ENCODE measurements around the gene PKLR.
"Not testable (repeated sequence)": the region's sequence is repeated elsewhere in the genome, so short reads cannot be mapped to it uniquely, and the experiment has no call there.

The PKLR gene

GRCh38 chr1:155301342-155301841 is at the start of gene PKLR:
PKLR (minus strand) TSS chr1:155301438; CDS start chr1:155301395, 43 bp downstream.
- DNase-seq: peak; percentile 90

- no peak for DNase-seq
Observed at GRCh38 chr1:155342842-155343241, 41.6 kb upstream of the PKLR start.

GRCh38 chr1:155339515-155340097 is 38.4 kb upstream of the PKLR start:
- DNase-seq: no peak

GRCh38 chr1:155334962-155335361 is 33.7 kb upstream of the PKLR start:
- no peak for DNase-seq

DNA sequence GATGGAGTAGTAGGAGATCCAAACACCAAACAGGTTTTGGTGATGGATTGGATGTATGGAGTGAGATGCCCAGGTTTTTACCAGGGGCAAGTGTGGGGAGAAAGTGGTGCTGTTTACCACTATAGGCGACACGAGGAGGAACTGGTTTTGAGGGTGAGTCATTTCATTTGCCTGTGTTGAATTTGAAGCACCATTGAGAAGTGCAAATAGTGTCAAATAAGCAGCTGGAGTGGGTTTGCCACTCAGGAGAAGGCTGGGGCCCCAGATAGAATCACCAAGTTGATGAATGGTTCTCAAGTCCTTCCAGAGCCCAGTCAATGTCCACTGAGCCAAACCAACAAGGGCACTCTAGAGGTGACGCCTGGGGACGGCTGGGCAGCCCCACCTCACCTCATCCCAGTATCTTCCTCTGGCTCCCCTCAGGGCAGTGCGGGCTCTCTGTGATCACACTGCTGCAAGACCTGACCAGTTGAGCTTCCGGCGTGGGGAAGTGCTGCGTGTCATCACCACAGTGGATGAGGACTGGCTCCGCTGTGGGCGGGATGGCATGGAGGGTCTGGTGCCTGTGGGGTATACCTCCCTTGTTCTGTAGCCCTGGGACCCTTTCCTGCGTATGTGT is 28.9 kb upstream of the PKLR start:
- no peak for DNase-seq

GRCh38 chr1:155328856-155329255 is 27.6 kb upstream of the PKLR start:
- DNase-seq: not testable (repeated sequence)

GRCh38 chr1:155327981-155328380 is 26.7 kb upstream of the PKLR start:
- no peak for DNase-seq

DNA sequence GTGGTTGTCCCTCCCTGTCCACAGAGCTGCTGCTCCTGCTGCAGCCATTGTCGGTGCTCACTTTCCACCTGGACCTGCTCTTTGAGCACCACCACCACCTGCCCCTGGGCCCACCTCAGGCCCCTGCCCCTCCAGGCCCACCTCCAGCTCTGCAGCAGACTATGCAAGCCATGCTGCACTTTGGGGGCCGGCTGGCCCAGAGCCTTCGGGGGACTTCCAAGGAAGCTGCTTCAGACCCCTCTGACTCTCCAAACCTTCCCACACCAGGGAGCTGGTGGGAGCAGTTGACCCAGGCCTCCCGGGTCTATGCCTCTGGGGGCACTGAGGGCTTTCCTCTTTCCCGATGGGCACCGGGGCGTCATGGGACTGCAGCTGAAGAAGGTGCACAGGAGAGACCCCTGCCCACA is 25.4 kb upstream of the PKLR start:
- DNase-seq: no peak

DNA sequence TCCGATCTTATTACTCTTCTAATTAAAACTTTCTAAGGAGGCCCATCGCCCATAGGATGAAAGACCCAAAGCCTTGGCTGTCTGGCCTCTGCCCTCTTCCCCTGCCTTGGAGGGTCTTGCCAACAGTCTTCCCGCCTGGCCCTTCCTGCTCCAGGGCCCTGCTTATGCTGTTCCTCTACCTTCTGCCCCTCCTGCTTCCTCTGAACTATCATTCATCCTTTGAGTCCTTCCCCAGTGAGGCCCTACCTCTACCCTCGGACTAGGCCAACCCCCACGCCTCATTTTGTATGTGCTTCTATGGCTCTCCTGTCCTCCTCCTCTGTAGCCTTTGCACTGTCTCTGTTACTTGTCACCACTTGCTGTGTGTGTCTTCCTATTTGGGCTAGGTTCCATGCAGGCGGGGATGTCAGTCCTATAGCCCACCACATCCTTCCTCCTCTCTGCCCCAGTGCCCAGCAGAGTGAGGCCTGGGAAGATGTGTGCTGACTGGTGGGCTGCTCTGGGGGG is 24.8 kb upstream of the PKLR start:
- no peak for DNase-seq

DNA sequence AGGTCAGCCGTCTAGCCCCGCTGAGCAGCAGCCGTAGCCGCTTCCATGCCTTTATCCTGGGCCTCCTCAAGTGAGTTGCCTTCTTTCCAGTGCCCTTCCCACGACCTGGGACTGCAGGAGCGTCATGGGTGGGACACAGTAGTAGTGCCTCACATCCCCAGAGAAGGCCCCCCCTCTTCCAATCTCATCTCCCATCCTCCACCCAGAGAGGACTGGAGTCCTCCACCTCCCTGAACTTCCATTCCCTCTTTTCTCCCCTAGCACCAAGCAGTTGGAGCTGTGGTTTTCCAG is 24.3 kb upstream of the PKLR start:
- no peak for DNase-seq

DNA sequence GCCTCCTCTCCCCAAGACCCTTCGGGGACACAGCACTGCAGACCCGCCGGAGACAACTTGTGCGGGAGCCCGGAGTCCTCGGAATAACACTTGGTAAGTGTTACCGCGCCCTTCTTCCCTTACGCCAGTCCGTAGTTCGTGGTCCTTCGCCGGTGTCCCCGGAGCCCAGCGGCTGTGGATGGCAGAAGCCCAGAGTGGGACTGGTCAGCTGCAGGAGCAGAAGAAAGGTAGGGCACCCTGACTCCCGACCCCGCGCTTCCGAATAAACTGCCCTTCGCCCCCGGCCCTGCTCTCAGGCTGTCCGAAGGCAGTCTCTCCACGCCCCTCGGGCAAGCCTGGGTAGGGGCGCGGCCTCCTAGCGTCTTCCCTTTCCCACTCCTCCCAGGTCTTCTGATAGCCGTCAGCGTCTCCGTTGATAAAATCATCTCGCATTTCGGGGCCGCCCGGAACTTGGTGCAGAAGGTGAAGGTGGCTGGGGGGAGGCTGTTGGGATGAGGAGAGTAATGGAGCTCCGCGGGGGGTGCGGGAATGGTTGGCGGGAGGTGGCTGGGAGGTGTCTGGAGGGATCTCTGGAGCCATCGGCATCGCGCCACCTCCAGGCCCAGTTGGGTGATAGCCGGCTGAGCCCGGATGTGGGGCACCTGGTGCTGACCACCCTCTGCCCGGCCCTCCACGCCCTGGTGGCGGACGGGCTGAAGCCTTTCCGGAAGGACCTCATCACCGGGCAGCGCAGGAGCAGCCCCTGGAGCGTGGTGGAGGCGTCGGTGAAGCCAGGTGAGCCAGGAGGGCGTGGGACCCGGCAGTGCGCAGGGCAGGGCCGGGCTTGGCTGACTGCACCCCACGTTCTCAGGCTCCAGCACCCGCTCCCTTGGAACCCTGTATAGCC is 23.7 kb upstream of the PKLR start:
- peak; percentile 66 for DNase-seq

GRCh38 chr1:155324037-155324716 is 22.9 kb upstream of the PKLR start:
- peak; percentile 97 for DNase-seq

- DNase-seq: peak; percentile 94
Observed at GRCh38 chr1:155323729-155324036, 22.4 kb upstream of the PKLR start.

DNA sequence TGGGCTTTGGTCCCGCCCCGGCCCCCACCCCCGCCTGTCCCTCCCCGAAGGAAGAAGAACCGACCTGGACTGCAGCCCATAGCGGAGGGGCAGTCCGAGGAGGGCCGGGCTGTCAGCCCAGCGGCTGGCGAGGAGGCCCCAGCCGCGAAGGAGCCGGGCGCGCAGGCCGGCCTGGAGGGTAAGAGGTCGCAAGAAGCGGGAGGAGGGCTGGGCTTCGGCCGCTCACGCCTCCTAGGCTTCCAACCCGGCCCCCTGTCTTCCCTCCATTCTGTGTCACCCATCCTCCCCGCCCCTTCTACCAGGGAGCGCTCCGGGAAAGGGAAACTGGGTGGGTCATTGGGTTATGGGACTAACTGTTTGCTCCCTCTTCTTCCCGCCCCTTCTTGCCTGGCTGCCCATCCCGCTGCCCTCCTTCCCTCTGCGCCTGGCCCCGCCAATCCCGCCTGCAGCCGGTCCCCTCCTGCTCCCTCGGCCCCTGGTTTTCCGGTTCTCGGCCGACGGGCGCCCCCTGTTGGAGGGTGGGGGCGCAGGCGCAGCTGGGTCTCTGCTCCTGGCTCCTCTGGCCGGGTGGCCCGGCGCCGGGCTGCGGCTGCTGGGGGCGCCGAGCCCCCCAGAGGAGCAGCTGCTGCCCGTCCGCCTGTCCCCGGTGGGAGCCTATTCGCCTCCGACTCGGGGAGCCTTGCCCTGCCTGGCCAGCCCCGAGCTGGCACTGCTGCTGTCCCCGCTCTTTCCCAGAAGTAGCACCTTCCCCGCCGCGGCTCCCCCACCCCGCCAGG is 21.9 kb upstream of the PKLR start:
- peak; percentile 86 for DNase-seq

DNA sequence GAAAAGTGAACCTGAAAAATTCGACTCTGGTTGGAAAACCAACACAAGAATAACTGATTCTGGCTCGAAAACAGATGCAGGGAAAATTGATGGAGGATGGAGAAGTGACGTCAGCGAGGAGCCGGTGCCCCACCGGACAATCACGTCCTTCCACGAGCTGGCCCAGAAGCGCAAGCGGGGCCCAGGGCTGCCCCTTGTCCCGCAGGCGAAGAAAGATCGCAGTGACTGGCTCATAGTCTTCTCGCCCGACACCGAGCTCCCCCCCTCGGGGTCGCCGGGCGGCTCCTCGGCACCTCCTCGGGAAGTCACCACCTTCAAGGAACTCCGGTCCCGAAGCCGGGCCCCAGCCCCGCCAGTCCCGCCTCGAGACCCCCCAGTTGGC is 21.3 kb upstream of the PKLR start:
- DNase-seq: peak; percentile 36

DNA sequence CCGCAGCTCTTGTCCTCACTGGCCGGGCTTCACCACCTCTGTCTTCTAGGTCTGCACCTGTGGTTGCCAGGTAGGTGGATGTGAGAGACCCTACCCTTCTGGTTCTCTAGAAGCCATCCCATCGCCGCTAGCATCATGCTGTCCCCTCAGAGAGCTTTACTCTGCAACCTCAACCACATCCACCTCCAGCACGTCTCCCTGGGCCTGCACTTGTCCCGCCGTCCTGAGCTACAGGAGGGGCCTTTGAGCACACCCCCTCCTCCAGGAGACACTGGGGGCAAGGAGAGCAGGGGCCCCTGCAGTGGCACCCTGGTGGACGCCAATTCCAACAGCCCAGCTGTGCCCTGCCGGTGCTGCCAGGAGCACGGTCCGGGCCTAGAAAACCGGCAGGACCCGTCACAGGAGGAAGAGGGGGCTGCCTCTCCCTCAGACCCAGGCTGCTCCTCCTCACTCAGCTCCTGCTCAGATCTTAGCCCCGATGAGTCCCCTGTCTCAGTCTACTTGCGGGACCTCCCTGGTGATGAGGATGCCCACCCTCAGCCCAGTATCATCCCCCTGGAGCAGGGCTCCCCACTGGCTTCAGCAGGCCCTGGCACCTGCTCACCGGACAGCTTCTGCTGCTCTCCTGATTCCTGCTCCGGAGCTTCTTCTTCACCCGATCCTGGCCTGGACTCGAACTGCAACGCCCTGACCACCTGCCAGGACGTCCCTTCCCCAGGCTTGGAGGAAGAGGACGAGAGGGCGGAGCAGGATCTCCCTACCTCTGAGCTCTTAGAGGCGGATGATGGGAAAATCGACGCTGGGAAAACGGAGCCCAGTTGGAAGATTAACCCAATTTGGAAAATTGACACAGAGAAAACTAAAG is 20.6 kb upstream of the PKLR start:
- no peak for DNase-seq

- peak; percentile 85 for DNase-seq
Observed at GRCh38 chr1:155320661-155321617, 19.7 kb upstream of the PKLR start, which contains the start of gene RUSC1. RUSC1 (plus strand) TSS chr1:155320894; CDS start chr1:155321774, 880 bp downstream.

- no peak for DNase-seq
Observed at GRCh38 chr1:155320252-155320651, 19.0 kb upstream of the PKLR start.

- no peak for DNase-seq
Observed at GRCh38 chr1:155319536-155319935, 18.3 kb upstream of the PKLR start.

- DNase-seq: no peak
Observed at GRCh38 chr1:155318082-155318481, 16.8 kb upstream of the PKLR start.

Data from hematopoietic multipotent progenitor cell treated with erythropoietin and hydrocortisone succinate and interleukin-3 and kit ligand, for 6 days (in vitro differentiated cells).